Gastroesophageal sphincter (tissue), 3 donors: Measurements from ENCODE around the gene ENTPD1.

ENCODE experiments used
- POLR2A ChIP-seq, 2 donors: fragments of 450-650 bp; IDR thresholded peaks; one replicate each; pipeline ENCODE4 v1.6.1; 2017; ENCODE audit warnings: antibody characterized with exemption in 2 of 2, mild to moderate bottlenecking in 2 of 2, moderate library complexity in 1 of 2
- POLR2AphosphoS5 ChIP-seq: sonication (generic); formaldehyde crosslinking; IDR thresholded peaks from one replicate; pipeline ENCODE4 v1.6.1; 2017; ENCODE audit warnings: antibody characterized with exemption
- TF ChIP-seq, protein P1 (sequence below), 4 experiments: fragments of 200-600 bp in 2 of 4; fragments of 450-650 bp in 2 of 4; sonication (generic) in 1 of 4; IDR thresholded peaks; one replicate each; pipeline ENCODE4 v1.5.1; 2017 to 2019; ENCODE audit warnings: antibody characterized with exemption in 4 of 4, mild to moderate bottlenecking in 2 of 4, moderate library complexity in 2 of 4

DNA sequence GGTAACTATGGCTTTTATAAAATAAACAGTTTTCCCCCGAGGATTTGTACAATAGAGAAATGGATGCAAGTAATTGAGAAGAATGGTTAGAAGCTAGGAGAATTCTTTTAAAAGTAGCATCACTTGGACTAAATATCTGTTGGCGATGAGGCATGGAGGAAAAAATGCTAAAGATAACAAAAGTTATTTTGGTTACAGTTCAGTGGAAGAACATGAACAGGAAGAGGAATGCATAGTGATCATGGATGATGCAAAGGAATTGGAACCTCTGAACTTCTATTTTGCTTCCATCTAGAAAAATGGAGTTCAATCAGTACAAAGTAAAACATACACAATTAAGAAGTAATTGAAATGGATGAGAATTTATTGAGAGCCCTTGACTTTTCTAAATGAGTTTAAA lies 32.9 kb downstream of the ENTPD1 start:
- TF ChIP-seq, protein P1, sequence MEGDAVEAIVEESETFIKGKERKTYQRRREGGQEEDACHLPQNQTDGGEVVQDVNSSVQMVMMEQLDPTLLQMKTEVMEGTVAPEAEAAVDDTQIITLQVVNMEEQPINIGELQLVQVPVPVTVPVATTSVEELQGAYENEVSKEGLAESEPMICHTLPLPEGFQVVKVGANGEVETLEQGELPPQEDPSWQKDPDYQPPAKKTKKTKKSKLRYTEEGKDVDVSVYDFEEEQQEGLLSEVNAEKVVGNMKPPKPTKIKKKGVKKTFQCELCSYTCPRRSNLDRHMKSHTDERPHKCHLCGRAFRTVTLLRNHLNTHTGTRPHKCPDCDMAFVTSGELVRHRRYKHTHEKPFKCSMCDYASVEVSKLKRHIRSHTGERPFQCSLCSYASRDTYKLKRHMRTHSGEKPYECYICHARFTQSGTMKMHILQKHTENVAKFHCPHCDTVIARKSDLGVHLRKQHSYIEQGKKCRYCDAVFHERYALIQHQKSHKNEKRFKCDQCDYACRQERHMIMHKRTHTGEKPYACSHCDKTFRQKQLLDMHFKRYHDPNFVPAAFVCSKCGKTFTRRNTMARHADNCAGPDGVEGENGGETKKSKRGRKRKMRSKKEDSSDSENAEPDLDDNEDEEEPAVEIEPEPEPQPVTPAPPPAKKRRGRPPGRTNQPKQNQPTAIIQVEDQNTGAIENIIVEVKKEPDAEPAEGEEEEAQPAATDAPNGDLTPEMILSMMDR (IDR thresholded peaks at IDR 0.05): no peak
- TF ChIP-seq POLR2A (IDR thresholded peaks at IDR 0.05): no peak
- no peak for TF ChIP-seq POLR2AphosphoS5
